Upper lobe of left lung (tissue), 4 donors: ENCODE data around the gene MBD3L2B.

Experiments used
- CTCF ChIP-seq, 6 experiments: fragments of 450-650 bp in 4 of 6; fragments of 200-600 bp in 2 of 6; sonication (generic) in 2 of 6; IDR thresholded peaks; one replicate each; pipeline ENCODE4 v1.5.1; 2016 to 2019; ENCODE audit warnings: antibody characterized with exemption in 6 of 6
- POLR2A ChIP-seq, 4 donors: fragments of 450-650 bp; IDR thresholded peaks; one replicate each; pipeline ENCODE4 v1.5.1; 2016 to 2017; ENCODE audit warnings: antibody characterized with exemption in 4 of 4, mild to moderate bottlenecking in 2 of 4

GRCh38 chr19:6979399-6979798 lies 41.8 kb downstream of the MBD3L2B start:
- no peak for TF ChIP-seq POLR2A (IDR thresholded peaks at IDR 0.05)
- TF ChIP-seq CTCF (IDR thresholded peaks at IDR 0.05) = no peak
